ENCODE measurements around the gene BAMBI. TPM values are rescaled to one million over a fixed set of nuclear protein-coding genes. Genes with fewer than 3 reads are reported as not detected.

The BAMBI gene, protein sequence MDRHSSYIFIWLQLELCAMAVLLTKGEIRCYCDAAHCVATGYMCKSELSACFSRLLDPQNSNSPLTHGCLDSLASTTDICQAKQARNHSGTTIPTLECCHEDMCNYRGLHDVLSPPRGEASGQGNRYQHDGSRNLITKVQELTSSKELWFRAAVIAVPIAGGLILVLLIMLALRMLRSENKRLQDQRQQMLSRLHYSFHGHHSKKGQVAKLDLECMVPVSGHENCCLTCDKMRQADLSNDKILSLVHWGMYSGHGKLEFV
- 65.1 and 69.9 TPM in 2 replicates for total RNA-seq

DNA sequence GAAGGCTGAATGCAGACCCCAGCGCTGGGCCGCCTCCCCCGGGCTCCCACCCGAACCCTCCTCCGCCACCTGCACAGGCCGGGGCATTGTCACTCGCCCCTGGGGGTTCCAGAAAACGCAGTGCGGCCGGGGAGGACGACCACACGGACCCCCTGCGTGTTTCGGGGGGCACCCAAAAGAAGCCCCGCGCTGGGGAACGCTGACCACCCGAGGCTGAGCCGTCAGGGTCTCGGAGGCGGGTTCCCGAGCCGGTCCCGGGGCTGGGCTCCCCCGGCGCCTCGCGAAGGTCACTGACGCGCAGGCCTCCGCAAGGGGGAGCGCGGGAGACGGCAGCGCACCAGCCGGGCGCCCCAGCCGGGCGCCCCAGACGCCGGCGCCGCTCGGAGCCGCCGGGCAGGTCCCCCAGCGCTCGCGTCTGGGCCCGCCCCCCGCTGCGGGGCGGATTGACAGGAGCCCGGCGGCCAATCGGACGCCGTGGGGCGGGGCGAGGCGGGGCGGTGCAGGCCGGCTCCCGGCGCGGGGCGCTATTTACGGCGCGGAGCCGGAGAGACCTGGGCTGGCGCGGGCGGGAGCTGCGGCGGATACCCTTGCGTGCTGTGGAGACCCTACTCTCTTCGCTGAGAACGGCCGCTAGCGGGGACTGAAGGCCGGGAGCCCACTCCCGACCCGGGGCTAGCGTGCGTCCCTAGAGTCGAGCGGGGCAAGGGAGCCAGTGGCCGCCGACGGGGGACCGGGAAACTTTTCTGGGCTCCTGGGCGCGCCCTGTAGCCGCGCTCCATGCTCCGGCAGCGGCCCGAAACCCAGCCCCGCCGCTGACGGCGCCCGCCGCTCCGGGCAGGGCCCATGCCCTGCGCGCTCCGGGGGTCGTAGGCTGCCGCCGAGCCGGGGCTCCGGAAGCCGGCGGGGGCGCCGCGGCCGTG, at the start of gene BAMBI:
Gene BAMBI (plus strand): TSS at position 554 of the 920 bp plus-strand sequence. CDS start 377 bp downstream, outside the sequence.

Small RNAs within 50 kb of the gene (small RNA-seq; reads per million reads assigned to genes)
- gene RNU4ATAC6P (not detected), gene RNU6-1067P (not detected)

Other genes with a start within 250 kb of the BAMBI start
- gene WAC, start 144.4 kb upstream of the BAMBI start, total RNA-seq, result 66.0 and 72.9 TPM in 2 replicates